ENCODE measurements around the gene FAM131C.
A peak's percentile ranks its signal among the peaks of the same experiment; 100 is the strongest.
"Not testable (repeated sequence)": the region's sequence is repeated elsewhere in the genome, so short reads cannot be mapped to it uniquely, and the experiment has no call there.

Gene FAM131C

DNA sequence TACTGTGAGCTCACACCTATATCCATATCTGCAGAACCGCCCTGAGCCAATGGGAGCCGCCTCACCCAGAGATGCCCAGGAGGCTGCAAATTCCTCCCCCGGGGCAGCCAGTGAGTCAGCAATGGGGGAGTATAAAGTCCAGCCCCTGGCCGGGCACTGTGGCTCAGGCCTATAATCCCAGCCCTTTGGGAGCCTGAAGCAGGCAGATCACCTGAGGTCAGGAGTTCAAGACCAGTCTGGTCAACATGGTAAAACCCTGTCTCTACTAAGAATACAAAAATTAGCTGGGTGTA, 34.9 kb downstream of the FAM131C start:
- H3K27ac ChIP-seq (ENCODE audit: low read length, poor library complexity, severe bottlenecking) = no peak overlapping the region
- no peak overlapping the region for H3K9ac ChIP-seq (ENCODE audit: low read length)
- no peaks in the 10 kb centered on the region for H3K79me1 ChIP-seq (replicated peaks; ENCODE audit: low read length, poor library complexity, severe bottlenecking)
- H3K36me3 ChIP-seq (ENCODE audit: control insufficient read depth in 1 of 2, insufficient read depth in 2 of 2, low read depth in 1 of 2, low read length in 2 of 2) = no peaks in the 10 kb centered on the region
- no peak overlapping the region for H2BK15ac ChIP-seq (ENCODE audit: low read depth, poor library complexity, severe bottlenecking)
- WGBS = 76% methylated on average over 4 of the region's 4 CpGs
- no peak overlapping the region for H3K23ac ChIP-seq (ENCODE audit: low read length in 2 of 2)
- H3K27me3 ChIP-seq (ENCODE audit: control insufficient read depth in 1 of 2, insufficient read depth in 1 of 2, low read length in 2 of 2) = peaks cover 15 to 46% of the 10 kb centered on the region in 2 experiments
- H2BK120ac ChIP-seq (ENCODE audit: low read depth, low read length) = no peak overlapping the region
- peak overlapping the region in 1 of 2 experiments; percentile 3 for H3K4me3 ChIP-seq (ENCODE audit: insufficient read depth in 1 of 2, low read depth in 1 of 2, low read length in 2 of 2)
- H2AFZ ChIP-seq (ENCODE audit: low read depth, low read length) = no peak overlapping the region
- H3K4me2 ChIP-seq (ENCODE audit: low read length, poor library complexity, severe bottlenecking) = no peak overlapping the region
- H3K4ac ChIP-seq (ENCODE audit: low read depth in 1 of 2, low read length in 2 of 2) = no peak overlapping the region
- no peak overlapping the region for H2AK5ac ChIP-seq (ENCODE audit: low read length, severe bottlenecking)
- no peak overlapping the region for H3K14ac ChIP-seq (ENCODE audit: low read length in 2 of 2)
- H4K8ac ChIP-seq (ENCODE audit: low read length) = no peak overlapping the region
- H3K9me3 ChIP-seq (ENCODE audit: control insufficient read depth, low read length) = no peaks in the 10 kb centered on the region
- H2BK5ac ChIP-seq (ENCODE audit: low read depth, low read length, poor library complexity, severe bottlenecking) = no peak overlapping the region
- no peak overlapping the region for H2BK12ac ChIP-seq (ENCODE audit: low read length in 2 of 2)
- no peak for DNase-seq
- no peak overlapping the region for H4K91ac ChIP-seq (ENCODE audit: low read length)
- no peak overlapping the region for H3K18ac ChIP-seq (ENCODE audit: low read depth in 1 of 2, low read length in 2 of 2)
- H3K4me1 ChIP-seq (ENCODE audit: control insufficient read depth, insufficient read depth, low read depth, low read length) = no peaks in the 10 kb centered on the region

DNA sequence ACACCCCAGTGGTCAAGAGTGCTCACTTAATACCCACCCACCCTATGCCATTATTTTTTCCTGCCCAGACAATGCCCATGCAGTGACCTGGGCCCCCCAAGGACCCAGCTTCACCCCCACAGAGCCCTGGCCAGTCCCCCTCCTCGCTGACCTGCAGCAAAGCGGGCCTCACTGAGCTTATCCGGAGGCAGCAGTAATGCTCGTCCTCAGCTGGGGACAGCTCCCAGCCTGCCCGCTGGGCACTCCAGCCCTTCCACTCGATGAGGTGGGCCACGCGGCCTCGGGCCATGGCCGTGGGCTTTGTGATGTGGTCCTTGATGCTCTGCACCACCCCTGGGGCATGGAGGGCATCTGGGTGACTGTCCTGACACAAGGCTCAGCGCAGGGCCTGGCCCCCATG, 37.0 kb downstream of the FAM131C start:
- H3K4ac ChIP-seq (ENCODE audit: low read depth in 1 of 2, low read length in 2 of 2); H3K36me3 ChIP-seq (ENCODE audit: control insufficient read depth in 1 of 2, insufficient read depth in 2 of 2, low read depth in 1 of 2, low read length in 2 of 2); H2BK12ac ChIP-seq (ENCODE audit: low read length in 2 of 2); H3K14ac ChIP-seq (ENCODE audit: low read length in 2 of 2); H3K9ac ChIP-seq (ENCODE audit: low read length); H2AFZ ChIP-seq (ENCODE audit: low read depth, low read length); H3K4me3 ChIP-seq (ENCODE audit: insufficient read depth in 1 of 2, low read depth in 1 of 2, low read length in 2 of 2); H3K27ac ChIP-seq (ENCODE audit: low read length, poor library complexity, severe bottlenecking); H4K8ac ChIP-seq (ENCODE audit: low read length); DNase-seq; H3K23ac ChIP-seq (ENCODE audit: low read length in 2 of 2); H3K4me2 ChIP-seq (ENCODE audit: low read length, poor library complexity, severe bottlenecking); H3K18ac ChIP-seq (ENCODE audit: low read depth in 1 of 2, low read length in 2 of 2); H4K91ac ChIP-seq (ENCODE audit: low read length); H2BK5ac ChIP-seq (ENCODE audit: low read depth, low read length, poor library complexity, severe bottlenecking); H3K9me3 ChIP-seq (ENCODE audit: control insufficient read depth, low read length); H3K79me1 ChIP-seq (replicated peaks; ENCODE audit: low read length, poor library complexity, severe bottlenecking); H2BK15ac ChIP-seq (ENCODE audit: low read depth, poor library complexity, severe bottlenecking); H3K4me1 ChIP-seq (ENCODE audit: control insufficient read depth, insufficient read depth, low read depth, low read length); H2AK5ac ChIP-seq (ENCODE audit: low read length, severe bottlenecking); H2BK120ac ChIP-seq (ENCODE audit: low read depth, low read length): not testable (repeated sequence)
- H3K27me3 ChIP-seq (ENCODE audit: control insufficient read depth in 1 of 2, insufficient read depth in 1 of 2, low read length in 2 of 2) = peaks cover 15 to 37% of the 10 kb centered on the region in 2 experiments
- WGBS = 91% methylated on average over 7 of the region's 11 CpGs

GRCh38 chr1:16033103-16033632, 40.3 kb downstream of the FAM131C start:
- H3K27ac ChIP-seq (ENCODE audit: low read length, poor library complexity, severe bottlenecking); DNase-seq; H3K4ac ChIP-seq (ENCODE audit: low read depth in 1 of 2, low read length in 2 of 2); H3K23ac ChIP-seq (ENCODE audit: low read length in 2 of 2); H2BK120ac ChIP-seq (ENCODE audit: low read depth, low read length); H3K36me3 ChIP-seq (ENCODE audit: control insufficient read depth in 1 of 2, insufficient read depth in 2 of 2, low read depth in 1 of 2, low read length in 2 of 2); H2BK5ac ChIP-seq (ENCODE audit: low read depth, low read length, poor library complexity, severe bottlenecking); H2AFZ ChIP-seq (ENCODE audit: low read depth, low read length); H4K8ac ChIP-seq (ENCODE audit: low read length); H3K4me1 ChIP-seq (ENCODE audit: control insufficient read depth, insufficient read depth, low read depth, low read length); H3K14ac ChIP-seq (ENCODE audit: low read length in 2 of 2); H3K9ac ChIP-seq (ENCODE audit: low read length); H3K4me3 ChIP-seq (ENCODE audit: insufficient read depth in 1 of 2, low read depth in 1 of 2, low read length in 2 of 2); H3K79me1 ChIP-seq (replicated peaks; ENCODE audit: low read length, poor library complexity, severe bottlenecking); H3K9me3 ChIP-seq (ENCODE audit: control insufficient read depth, low read length); H3K4me2 ChIP-seq (ENCODE audit: low read length, poor library complexity, severe bottlenecking); H4K91ac ChIP-seq (ENCODE audit: low read length); H2BK12ac ChIP-seq (ENCODE audit: low read length in 2 of 2); H2AK5ac ChIP-seq (ENCODE audit: low read length, severe bottlenecking): not testable (repeated sequence)
- Histone ChIP-seq H2BK15ac (ENCODE audit: low read depth, poor library complexity, severe bottlenecking) (peak overlapping the region; percentile 54), H3K27me3 (ENCODE audit: control insufficient read depth in 1 of 2, insufficient read depth in 1 of 2, low read length in 2 of 2) (peaks cover 11 to 29% of the 10 kb centered on the region in 2 experiments), H3K18ac (ENCODE audit: low read depth in 1 of 2, low read length in 2 of 2) (peak overlapping the region in 1 of 2 experiments; percentile 69)
- 58% methylated on average over 4 of the region's 7 CpGs for WGBS

GRCh38 chr1:16032388-16033102, 40.9 kb downstream of the FAM131C start:
- Histone ChIP-seq H3K4ac (ENCODE audit: low read depth in 1 of 2, low read length in 2 of 2) (no peak overlapping the region), H4K91ac (ENCODE audit: low read length) (no peak overlapping the region), H2BK5ac (ENCODE audit: low read depth, low read length, poor library complexity, severe bottlenecking) (no peak overlapping the region), H2AFZ (ENCODE audit: low read depth, low read length) (no peak overlapping the region), H2BK12ac (ENCODE audit: low read length in 2 of 2) (no peak overlapping the region), H3K4me3 (ENCODE audit: insufficient read depth in 1 of 2, low read depth in 1 of 2, low read length in 2 of 2) (no peak overlapping the region), H3K27me3 (ENCODE audit: control insufficient read depth in 1 of 2, insufficient read depth in 1 of 2, low read length in 2 of 2) (peaks cover 7 to 26% of the 10 kb centered on the region in 2 experiments), H2AK5ac (ENCODE audit: low read length, severe bottlenecking) (no peak overlapping the region), H3K4me1 (ENCODE audit: control insufficient read depth, insufficient read depth, low read depth, low read length) (peaks cover 3% of the 10 kb centered on the region), H3K23ac (ENCODE audit: low read length in 2 of 2) (no peak overlapping the region), H3K4me2 (ENCODE audit: low read length, poor library complexity, severe bottlenecking) (no peak overlapping the region), H3K14ac (ENCODE audit: low read length in 2 of 2) (no peak overlapping the region), H3K79me1 (replicated peaks; ENCODE audit: low read length, poor library complexity, severe bottlenecking) (no peaks in the 10 kb centered on the region), H2BK120ac (ENCODE audit: low read depth, low read length) (no peak overlapping the region), H2BK15ac (ENCODE audit: low read depth, poor library complexity, severe bottlenecking) (no peak overlapping the region), H3K18ac (ENCODE audit: low read depth in 1 of 2, low read length in 2 of 2) (no peak overlapping the region), H3K36me3 (ENCODE audit: control insufficient read depth in 1 of 2, insufficient read depth in 2 of 2, low read depth in 1 of 2, low read length in 2 of 2) (no peaks in the 10 kb centered on the region), H3K9ac (ENCODE audit: low read length) (no peak overlapping the region), H3K9me3 (ENCODE audit: control insufficient read depth, low read length) (no peaks in the 10 kb centered on the region), H3K27ac (ENCODE audit: low read length, poor library complexity, severe bottlenecking) (no peak overlapping the region), H4K8ac (ENCODE audit: low read length) (no peak overlapping the region)
- DNase-seq = peak; percentile 88
- WGBS = 67% methylated on average over 18 of the region's 18 CpGs
